Activated B cell treated with CpG ODN at 0.5 μM for 24 hours (primary cell): Measurements from ENCODE around the gene CAMKK1. TPM values are rescaled to one million over a fixed set of nuclear protein-coding genes. Genes with fewer than 3 reads are reported as not detected.
"Not testable (repeated sequence)": the region's sequence is repeated elsewhere in the genome, so short reads cannot be mapped to it uniquely, and the experiment has no call there.

Experiments
- ATAC-seq: fragments of 200-7000 bp; cut with Tn5 transposase; one replicate; pipeline ENCODE4 v1.10.0; 2021; ENCODE audit warnings: low read depth, mild to moderate bottlenecking, moderate library complexity
- CTCF ChIA-PET: fragments of 350-600 bp; sonication (Branson Sonifier 250); formaldehyde crosslinking; loops from one replicate; lab custom pipeline; 2021; ENCODE audit warnings: antibody characterized with exemption; lab: Charles Lee
- POLR2A ChIA-PET: fragments of 350-600 bp; sonication (Branson Sonifier 250); formaldehyde crosslinking; loops from one replicate; lab custom pipeline; 2021; ENCODE audit warnings: antibody characterized with exemption; lab: Charles Lee
- DNase-seq: peaks from one replicate; pipeline ENCODE4 v3.0.0; 2022
- H3K27ac Mint-ChIP-seq: one replicate; pipeline ENCODE4 v1.8.0; 2020; ENCODE audit warnings: mixed read lengths
- H3K27me3 Mint-ChIP-seq: one replicate; pipeline ENCODE4 v1.8.0; 2021; ENCODE audit warnings: mixed read lengths
- H3K36me3 Mint-ChIP-seq: one replicate; pipeline ENCODE4 v1.8.0; 2021; ENCODE audit warnings: low read depth, mixed read lengths
- H3K4me1 Mint-ChIP-seq: one replicate; pipeline ENCODE4 v1.8.0; 2021; ENCODE audit warnings: mixed read lengths
- H3K4me3 Mint-ChIP-seq: one replicate; pipeline ENCODE4 v1.8.0; 2020; ENCODE audit warnings: mild to moderate bottlenecking, mixed read lengths
- H3K9me3 Mint-ChIP-seq: one replicate; pipeline ENCODE4 v1.8.0; 2020; ENCODE audit warnings: mixed read lengths
- CTCF ChIP-seq: fragments of 200-600 bp; IDR thresholded peaks from one replicate; pipeline ENCODE4 v1.8.0; 2022; ENCODE audit warnings: antibody characterized with exemption, mild to moderate bottlenecking
- intact Hi-C: fragments of 100-400 bp; cut with micrococcal nuclease; formaldehyde crosslinking; loops from one replicate; pipeline ENCODE4 v1.15.1; 2024
- total RNA-seq: library from RNA; stranded (reverse); gene quantifications from 2 replicates; pipeline ENCODE4 v1.2.3, GENCODE V29; 2022

Gene CAMKK1
- total RNA-seq, 1 donor from 2014 or later: 6.1 TPM

- Mint-ChIP-seq H3K36me3 (peaks cover 9% of the 10 kb centered on the region), H3K27me3 (no peaks in the 10 kb centered on the region), H3K9me3 (no peaks in the 10 kb centered on the region), H3K27ac (no peak overlapping the region), H3K4me1 (no peaks in the 10 kb centered on the region), H3K4me3 (no peak overlapping the region)
- ATAC-seq (no peak), DNase-seq (no peak)
- intact Hi-C loops: no loop called here
- POLR2A ChIA-PET: no interaction called here
- TF ChIP-seq CTCF: no peak
- CTCF ChIA-PET: interaction anchor here (1.0 kb wide), 1 partner anchor 14 kb away, joined by 3 read pairs; no protein-coding TSS in a partner anchor
Measured at GRCh38 chr17:3857261-3858105, 35.4 kb downstream of the CAMKK1 start.

GRCh38 chr17:3854204-3854603, 38.6 kb downstream of the CAMKK1 start:
- H3K4me1 Mint-ChIP-seq, ATAC-seq, H3K36me3 Mint-ChIP-seq, H3K27me3 Mint-ChIP-seq, H3K9me3 Mint-ChIP-seq, CTCF ChIA-PET, H3K4me3 Mint-ChIP-seq, DNase-seq, intact Hi-C loops, POLR2A ChIA-PET, H3K27ac Mint-ChIP-seq: not testable (repeated sequence)

- intact Hi-C loops: no loop called here
- ATAC-seq: no peak
- POLR2A ChIA-PET: no interaction called here
- H3K4me1 Mint-ChIP-seq: no peaks in the 10 kb centered on the region
- H3K27ac Mint-ChIP-seq: no peak overlapping the region
- H3K36me3 Mint-ChIP-seq: no peaks in the 10 kb centered on the region
- no peaks in the 10 kb centered on the region for H3K9me3 Mint-ChIP-seq
- no peak for TF ChIP-seq CTCF
- no peak for DNase-seq
- peaks cover 5% of the 10 kb centered on the region for H3K27me3 Mint-ChIP-seq
- CTCF ChIA-PET: interaction anchor here (1.2 kb wide), 1 partner anchor 9 kb away, joined by 3 read pairs; no protein-coding TSS in a partner anchor
- H3K4me3 Mint-ChIP-seq: no peak overlapping the region
Measured at GRCh38 chr17:3852561-3852960, 40.3 kb downstream of the CAMKK1 start.

- H3K27me3 Mint-ChIP-seq: peaks cover 5% of the 10 kb centered on the region
- no peak for TF ChIP-seq CTCF
- no peaks in the 10 kb centered on the region for H3K9me3 Mint-ChIP-seq
- no peak overlapping the region for H3K4me3 Mint-ChIP-seq
- H3K36me3 Mint-ChIP-seq: no peaks in the 10 kb centered on the region
- ChIA-PET CTCF (interaction anchor here (1.2 kb wide), 1 partner anchor 8 kb away, joined by 3 read pairs; no protein-coding TSS in a partner anchor), POLR2A (no interaction called here)
- H3K27ac Mint-ChIP-seq: peak overlapping the region; percentile 66
- intact Hi-C loops: no loop called here
- DNase-seq: no peak
- no peaks in the 10 kb centered on the region for H3K4me1 Mint-ChIP-seq
- no peak for ATAC-seq
Measured at GRCh38 chr17:3851461-3852100, 41.3 kb downstream of the CAMKK1 start.

GRCh38 chr17:3848229-3848835, 44.5 kb downstream of the CAMKK1 start:
- ATAC-seq: no peak
- intact Hi-C loops: loop anchor here (5.0 kb wide), 3 partner anchors 114 to 801 kb away; partner anchors contain the start of gene ATP2A3
- no peak overlapping the region for H3K27ac Mint-ChIP-seq
- no peak for TF ChIP-seq CTCF
- peaks cover 21% of the 10 kb centered on the region for H3K4me1 Mint-ChIP-seq
- no peak for DNase-seq
- H3K4me3 Mint-ChIP-seq: no peak overlapping the region
- POLR2A ChIA-PET: no interaction called here
- H3K36me3 Mint-ChIP-seq: peaks cover 12% of the 10 kb centered on the region
- CTCF ChIA-PET: interaction anchor here (0.6 to 1.2 kb wide), 4 partner anchors 42 to 177 kb away, joined by 3 to 4 read pairs (median 4); no protein-coding TSS in a partner anchor
- H3K27me3 Mint-ChIP-seq: peaks cover 5% of the 10 kb centered on the region
- H3K9me3 Mint-ChIP-seq: no peaks in the 10 kb centered on the region
